ENCODE data around the gene CEP57. TPM values are rescaled to one million over a fixed set of nuclear protein-coding genes. Genes with fewer than 3 reads are reported as not detected.

The CEP57 gene
- total RNA-seq, 2 experiments from 2014 or later: 57.7 to 67.4 TPM

GRCh38 chr11:95849087-95849825 is 59.0 kb downstream of the CEP57 start:
- peak; percentile 24 for DNase-seq (ENCODE audit: low spot score)
- POLR2A ChIA-PET: interaction anchor here (1.0 kb wide), 1 partner anchor 8 kb away, joined by 3 read pairs; no protein-coding TSS in a partner anchor
- no peak overlapping the region for H2AFZ ChIP-seq (ENCODE audit: low read length)
- no peaks in the 10 kb centered on the region for H4K20me1 ChIP-seq (ENCODE audit: insufficient read depth, low read length)
- H3K4me1 ChIP-seq (ENCODE audit: insufficient read depth, low read length, poor library complexity, severe bottlenecking): no peaks in the 10 kb centered on the region
- TF ChIP-seq EZH2phosphoT487 (IDR thresholded peaks at IDR 0.05; ENCODE audit: borderline replicate concordance, low read depth, low read length) (no peak), CTCF (conservative IDR thresholded peaks at IDR 0.05; ENCODE audit: low read length) (peak; percentile 69)
- no peaks in the 10 kb centered on the region for H3K9me2 ChIP-seq (ENCODE audit: insufficient read depth, low read length)
- no peaks in the 10 kb centered on the region for H3K79me2 ChIP-seq (ENCODE audit: insufficient read depth, low read depth, low read length)
- no peak overlapping the region for H3K27ac ChIP-seq (ENCODE audit: low read depth, low read length, poor library complexity, severe bottlenecking)
- H3K4me3 ChIP-seq (ENCODE audit: low read depth, low read length, poor library complexity, severe bottlenecking): no peak overlapping the region
- BruUV-seq (replicated peaks): no TSS peak
- H3K4me2 ChIP-seq (ENCODE audit: low read length): no peak overlapping the region
- intact Hi-C loops (cut with micrococcal nuclease; ENCODE audit: unreplicated experiment): loop anchor here (5.0 to 10.0 kb wide), 2 partner anchors 546 to 578 kb away; partner anchors contain the start of gene JRKL
- CTCF ChIA-PET (ENCODE audit: unreplicated experiment): interaction anchor here (0.5 kb wide), 1 partner anchor 74 kb away, joined by 3 read pairs; no protein-coding TSS in a partner anchor
- H3K36me3 ChIP-seq (ENCODE audit: insufficient read depth, low read length): no peaks in the 10 kb centered on the region
- H3K9me3 ChIP-seq (ENCODE audit: low read length): no peaks in the 10 kb centered on the region

DNA sequence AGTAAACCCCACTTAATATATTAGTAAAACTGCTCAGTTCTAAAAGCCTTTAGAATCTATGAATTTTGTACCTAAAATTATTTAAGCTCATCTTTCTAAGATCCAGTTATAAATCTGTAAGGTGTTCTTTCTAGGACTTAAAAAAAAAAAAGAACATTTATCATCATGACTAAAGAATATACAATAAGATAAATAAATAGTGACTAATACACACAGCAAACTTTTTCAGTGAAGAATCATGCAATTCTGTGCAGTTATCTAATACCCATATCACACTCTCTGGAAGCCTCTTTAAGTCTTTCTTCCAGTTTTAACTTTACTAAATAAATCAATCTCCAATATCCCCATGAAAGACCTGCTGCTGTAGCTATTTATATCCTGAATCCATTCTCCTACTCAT is 59.8 kb downstream of the CEP57 start:
- H3K36me3 ChIP-seq (ENCODE audit: insufficient read depth, low read length): no peaks in the 10 kb centered on the region
- H3K4me1 ChIP-seq (ENCODE audit: insufficient read depth, low read length, poor library complexity, severe bottlenecking): no peaks in the 10 kb centered on the region
- no peak for TF ChIP-seq EZH2phosphoT487 (IDR thresholded peaks at IDR 0.05; ENCODE audit: borderline replicate concordance, low read depth, low read length)
- no peak for TF ChIP-seq CTCF (conservative IDR thresholded peaks at IDR 0.05; ENCODE audit: low read length)
- H4K20me1 ChIP-seq (ENCODE audit: insufficient read depth, low read length): no peaks in the 10 kb centered on the region
- CTCF ChIA-PET (ENCODE audit: unreplicated experiment): no interaction called here
- H3K9me3 ChIP-seq (ENCODE audit: low read length): no peaks in the 10 kb centered on the region
- no peak overlapping the region for H3K27ac ChIP-seq (ENCODE audit: low read depth, low read length, poor library complexity, severe bottlenecking)
- no peak overlapping the region for H3K4me2 ChIP-seq (ENCODE audit: low read length)
- H3K4me3 ChIP-seq (ENCODE audit: low read depth, low read length, poor library complexity, severe bottlenecking): no peak overlapping the region
- no peaks in the 10 kb centered on the region for H3K79me2 ChIP-seq (ENCODE audit: insufficient read depth, low read depth, low read length)
- intact Hi-C loops (cut with micrococcal nuclease; ENCODE audit: unreplicated experiment): no loop called here
- POLR2A ChIA-PET: interaction anchor here (0.5 to 1.0 kb wide), 3 partner anchors 9 to 545 kb away, joined by 3 read pairs; no protein-coding TSS in a partner anchor
- no peak overlapping the region for H2AFZ ChIP-seq (ENCODE audit: low read length)
- DNase-seq (ENCODE audit: low spot score): no peak
- no peaks in the 10 kb centered on the region for H3K9me2 ChIP-seq (ENCODE audit: insufficient read depth, low read length)
- BruUV-seq (replicated peaks): no TSS peak

GRCh38 chr11:95853138-95853537 is 62.8 kb downstream of the CEP57 start:
- no peak overlapping the region for H3K27ac ChIP-seq (ENCODE audit: low read depth, low read length, poor library complexity, severe bottlenecking)
- no peak overlapping the region for H3K4me3 ChIP-seq (ENCODE audit: low read depth, low read length, poor library complexity, severe bottlenecking)
- no peaks in the 10 kb centered on the region for H3K79me2 ChIP-seq (ENCODE audit: insufficient read depth, low read depth, low read length)
- H3K4me2 ChIP-seq (ENCODE audit: low read length): no peak overlapping the region
- H3K9me2 ChIP-seq (ENCODE audit: insufficient read depth, low read length): no peaks in the 10 kb centered on the region
- BruUV-seq (replicated peaks): no TSS peak
- no peaks in the 10 kb centered on the region for H3K4me1 ChIP-seq (ENCODE audit: insufficient read depth, low read length, poor library complexity, severe bottlenecking)
- intact Hi-C loops (cut with micrococcal nuclease; ENCODE audit: unreplicated experiment): no loop called here
- H2AFZ ChIP-seq (ENCODE audit: low read length): no peak overlapping the region
- H3K36me3 ChIP-seq (ENCODE audit: insufficient read depth, low read length): no peaks in the 10 kb centered on the region
- DNase-seq (ENCODE audit: low spot score): no peak
- TF ChIP-seq CTCF (conservative IDR thresholded peaks at IDR 0.05; ENCODE audit: low read length): no peak
- H4K20me1 ChIP-seq (ENCODE audit: insufficient read depth, low read length): no peaks in the 10 kb centered on the region
- H3K9me3 ChIP-seq (ENCODE audit: low read length): no peaks in the 10 kb centered on the region
- CTCF ChIA-PET (ENCODE audit: unreplicated experiment): no interaction called here
- POLR2A ChIA-PET: no interaction called here
